Amniotic stem cell (primary cell): ENCODE data around the gene TACC3.

ENCODE experiments used
- DNase-seq: peaks from one replicate; lab custom pipeline; 2025; lab: John Stamatoyannopoulos, UW

Gene TACC3

GRCh38 chr4:1760521-1761071 lies 39.3 kb downstream of the TACC3 start:
- DNase-seq: no peak

- DNase-seq: no peak
These were observed 39.9 kb downstream of the TACC3 start for GRCh38 chr4:1761130-1761689.

GRCh38 chr4:1762264-1763010 lies 41.1 kb downstream of the TACC3 start:
- no peak for DNase-seq

- DNase-seq: no peak
These were observed 41.8 kb downstream of the TACC3 start for GRCh38 chr4:1763070-1763549.

- DNase-seq: no peak
These were observed 42.3 kb downstream of the TACC3 start for GRCh38 chr4:1763550-1764080.

DNA sequence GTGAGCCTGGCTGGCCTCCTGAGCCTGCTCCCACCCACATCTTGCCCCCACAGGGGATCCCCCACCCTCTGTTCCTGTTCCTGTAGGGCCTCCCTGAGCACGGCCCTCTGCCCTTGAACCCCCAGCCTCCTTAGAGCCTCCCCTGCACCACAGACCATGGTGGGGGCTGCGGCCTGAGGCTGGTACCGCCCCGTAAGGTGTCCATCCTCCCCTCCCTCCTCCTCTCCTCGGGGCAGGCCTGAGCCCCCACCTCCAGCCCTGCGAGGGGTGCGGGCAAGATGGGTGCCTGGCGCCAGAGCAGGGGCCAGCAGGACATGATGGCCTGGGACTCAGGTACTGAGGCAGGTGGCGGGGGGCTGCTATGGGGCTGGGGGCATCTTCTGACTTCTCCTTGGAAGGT lies 43.3 kb downstream of the TACC3 start:
- no peak for DNase-seq

GRCh38 chr4:1765409-1766072 lies 44.2 kb downstream of the TACC3 start:
- no peak for DNase-seq

- no peak for DNase-seq
These were observed 45.1 kb downstream of the TACC3 start for GRCh38 chr4:1766106-1767060.

- no peak for DNase-seq
These were observed 45.9 kb downstream of the TACC3 start for GRCh38 chr4:1767061-1767769.

- no peak for DNase-seq
These were observed 46.5 kb downstream of the TACC3 start for GRCh38 chr4:1767770-1768366.

GRCh38 chr4:1768367-1769034 lies 47.2 kb downstream of the TACC3 start:
- DNase-seq: no peak

DNA sequence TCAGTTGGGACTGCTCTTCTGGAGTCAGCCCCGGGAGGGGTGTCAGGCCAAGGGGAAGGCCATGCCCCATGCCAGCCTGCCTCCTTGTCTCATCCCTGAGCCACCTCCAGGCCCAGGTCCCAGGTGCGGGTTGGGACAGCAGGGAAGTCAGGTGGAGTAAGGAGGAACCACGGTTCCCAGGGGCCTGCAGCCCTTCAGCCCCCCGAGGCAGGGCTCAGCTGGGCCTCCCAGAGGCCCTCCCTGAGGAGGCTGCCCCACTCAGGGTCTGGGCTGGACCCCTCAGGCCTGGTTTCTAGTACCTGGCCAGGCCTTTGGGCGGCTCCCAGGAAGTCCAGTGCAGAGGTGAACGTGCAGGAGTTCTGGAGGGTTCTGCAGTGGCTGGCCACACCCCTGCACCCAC lies 48.4 kb downstream of the TACC3 start:
- DNase-seq: no peak

GRCh38 chr4:1770245-1770644 lies 48.9 kb downstream of the TACC3 start:
- DNase-seq: no peak

DNA sequence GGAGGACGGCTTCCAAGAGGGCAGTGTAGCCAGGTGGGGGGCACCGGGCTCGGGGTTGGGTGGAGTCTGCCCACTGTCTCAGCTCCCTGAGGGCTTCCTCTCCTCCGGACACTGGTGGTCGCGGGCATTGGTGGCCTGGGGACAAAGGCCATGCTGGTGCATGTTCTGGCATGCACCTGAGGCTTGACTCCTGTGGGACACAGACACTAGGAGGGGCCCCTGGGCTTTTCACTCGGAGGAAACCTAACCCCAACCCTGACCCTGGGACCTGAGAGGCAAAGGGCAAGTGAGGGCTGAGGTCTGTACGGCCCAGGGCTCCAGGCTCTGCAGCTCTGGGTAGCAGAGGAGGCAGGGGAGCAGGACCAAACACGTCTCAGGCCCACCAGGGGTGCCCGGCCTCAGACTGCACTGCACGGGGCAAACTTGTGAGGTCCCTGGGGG lies 49.5 kb downstream of the TACC3 start:
- DNase-seq: no peak

- DNase-seq: no peak
These were observed 50.4 kb downstream of the TACC3 start for GRCh38 chr4:1771555-1772305.

DNA sequence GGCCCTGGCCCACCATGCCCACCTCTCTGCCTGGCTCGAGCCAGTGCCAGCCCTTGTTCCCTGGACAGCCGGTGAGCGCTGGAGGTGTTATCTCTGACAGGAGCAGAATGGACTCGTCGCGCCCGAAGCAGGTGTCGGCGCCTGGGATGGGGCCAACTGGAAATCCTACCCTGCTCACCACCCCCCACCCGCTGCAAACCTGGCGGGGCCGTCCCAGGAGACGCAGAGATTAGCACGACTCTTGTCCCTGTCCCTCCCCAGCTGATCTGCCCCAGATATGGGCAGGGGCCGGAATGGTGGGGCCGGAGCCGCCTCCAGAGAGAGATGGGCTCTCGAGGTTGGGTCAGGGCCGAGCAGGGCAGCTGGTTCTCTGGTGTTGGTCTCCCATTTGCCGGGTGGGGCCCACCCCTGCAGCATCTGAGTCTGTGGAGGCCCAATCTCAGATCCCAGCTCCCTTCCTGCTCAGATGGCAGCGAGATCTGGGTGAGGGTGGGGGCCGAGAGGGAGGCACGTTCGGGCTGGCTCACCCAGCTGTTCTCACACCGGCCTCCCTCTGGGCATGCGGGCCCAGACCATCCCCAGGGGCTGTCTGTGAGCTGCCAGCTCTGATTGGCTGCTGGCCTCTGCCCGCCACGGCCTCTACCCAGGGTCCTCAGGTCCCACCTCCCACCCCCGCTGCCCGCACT lies 51.7 kb downstream of the TACC3 start:
- DNase-seq: no peak

DNA sequence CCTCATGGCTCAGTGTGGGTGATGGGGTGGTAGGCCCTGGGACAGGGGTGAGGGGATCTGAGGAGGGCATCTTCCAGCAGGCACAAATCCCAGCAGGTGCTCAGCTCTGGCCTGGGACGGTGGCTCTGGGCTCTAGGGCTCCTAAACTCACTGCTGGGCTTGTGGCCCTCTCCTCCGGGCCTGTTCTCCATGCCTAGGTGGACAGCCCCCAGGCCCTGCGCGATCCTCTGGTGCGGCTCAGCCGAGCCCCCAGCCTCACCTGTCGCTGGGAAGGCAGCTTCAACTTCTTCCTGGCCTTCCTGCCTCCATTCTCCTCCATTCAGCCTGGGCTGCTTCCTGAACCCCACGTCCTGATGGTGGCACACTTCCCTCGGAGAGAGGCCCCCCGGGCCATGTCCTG lies 52.4 kb downstream of the TACC3 start:
- no peak for DNase-seq

DNA sequence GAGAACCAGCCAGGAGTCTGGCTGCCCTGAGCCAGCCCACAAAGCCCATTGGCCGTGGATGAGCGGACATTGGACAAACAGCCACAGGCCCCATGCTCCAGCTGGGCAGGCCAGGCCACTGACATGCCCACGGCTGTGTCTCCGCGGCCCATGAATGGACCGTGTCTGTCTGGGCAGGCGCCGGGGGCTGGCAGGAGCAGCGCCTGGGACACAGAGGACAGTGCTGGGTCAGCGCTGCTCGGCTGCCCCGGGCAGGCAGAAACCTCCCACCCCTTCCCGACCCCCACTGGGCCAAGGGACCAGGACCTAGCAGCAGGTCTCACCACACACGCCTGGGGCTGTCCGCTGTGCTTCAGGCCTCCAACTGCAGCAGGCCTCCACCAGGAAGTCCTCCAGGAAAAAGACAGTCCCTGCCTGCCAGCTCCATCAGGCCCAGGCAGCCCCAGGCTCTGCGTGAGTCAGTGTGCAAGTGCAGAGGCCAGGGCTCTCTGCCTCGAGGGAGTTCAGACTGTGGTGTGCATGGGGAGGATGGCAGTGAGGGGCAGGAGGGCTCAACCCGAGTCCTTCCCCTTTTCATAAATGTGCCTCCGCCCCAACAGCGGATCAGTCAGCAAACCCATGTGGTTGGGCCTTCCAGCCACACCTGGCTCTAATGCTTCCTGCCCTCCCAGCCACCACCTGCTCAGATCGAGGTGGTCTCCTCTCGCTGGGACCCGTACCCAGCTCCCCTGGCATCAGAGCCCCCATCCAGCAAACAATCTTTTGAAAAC lies 54.6 kb downstream of the TACC3 start:
- no peak for DNase-seq
